ENCODE measurements around the gene TAS2R31. TPM values are rescaled to one million over a fixed set of nuclear protein-coding genes. Genes with fewer than 3 reads are reported as not detected.
"Not testable (repeated sequence)": the region's sequence is repeated elsewhere in the genome, so short reads cannot be mapped to it uniquely, and the experiment has no call there.

TAS2R31 gene
- total RNA-seq, 1 donor from 2014 or later, result 13.2 TPM

DNA sequence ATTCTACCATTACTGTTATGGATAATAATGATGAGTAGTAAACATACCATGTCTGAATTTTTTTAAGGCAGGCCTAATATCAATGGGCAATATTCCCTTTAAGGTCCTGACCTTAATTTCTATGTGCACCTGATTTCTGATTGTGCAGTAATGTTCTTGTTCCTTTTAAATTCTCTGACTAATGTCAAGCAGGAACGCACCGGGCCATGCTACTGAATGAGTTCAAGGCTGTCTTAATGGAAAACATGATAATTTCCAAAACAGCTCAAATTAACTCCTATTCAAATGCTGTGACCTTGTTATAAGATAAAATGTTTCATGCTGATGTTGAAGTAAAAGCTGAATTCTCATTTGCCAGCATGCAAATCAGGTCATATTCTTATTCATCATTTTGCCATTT lies 24.1 kb upstream of the TAS2R31 start:
- Histone ChIP-seq H2AFZ (replicated peaks) (no peak overlapping the region), H3K27me3 (no peaks in the 10 kb centered on the region), H3K9me3 (ENCODE audit: low read depth) (peaks cover 13% of the 10 kb centered on the region), H3K79me2 (ENCODE audit: low read depth) (peaks cover 29% of the 10 kb centered on the region), H3K4me1 (no peaks in the 10 kb centered on the region), H3K9ac (no peak overlapping the region), H3F3A (ENCODE audit: low read depth) (no peaks in the 10 kb centered on the region), H3K27ac (no peak overlapping the region), H4K20me1 (ENCODE audit: low read depth) (peaks cover 6% of the 10 kb centered on the region), H3K36me3 (peaks cover 10% of the 10 kb centered on the region), H3K4me2 (no peak overlapping the region), H3K4me3 (no peak overlapping the region)
- DNase-seq (ENCODE audit: low spot score), result no peak
- Mint-ChIP-seq H3K4me1 (no peaks in the 10 kb centered on the region), H3K9me3 (peaks cover 23% of the 10 kb centered on the region), H3K36me3 (peaks cover 19% of the 10 kb centered on the region), H3K27ac (no peak overlapping the region), H3K4me3 (no peak overlapping the region), H3K27me3 (ENCODE audit: insufficient read depth, low read depth) (peaks cover 3% of the 10 kb centered on the region)
- TF ChIP-seq EZH2 (IDR thresholded peaks at IDR 0.05), result no peak

DNA sequence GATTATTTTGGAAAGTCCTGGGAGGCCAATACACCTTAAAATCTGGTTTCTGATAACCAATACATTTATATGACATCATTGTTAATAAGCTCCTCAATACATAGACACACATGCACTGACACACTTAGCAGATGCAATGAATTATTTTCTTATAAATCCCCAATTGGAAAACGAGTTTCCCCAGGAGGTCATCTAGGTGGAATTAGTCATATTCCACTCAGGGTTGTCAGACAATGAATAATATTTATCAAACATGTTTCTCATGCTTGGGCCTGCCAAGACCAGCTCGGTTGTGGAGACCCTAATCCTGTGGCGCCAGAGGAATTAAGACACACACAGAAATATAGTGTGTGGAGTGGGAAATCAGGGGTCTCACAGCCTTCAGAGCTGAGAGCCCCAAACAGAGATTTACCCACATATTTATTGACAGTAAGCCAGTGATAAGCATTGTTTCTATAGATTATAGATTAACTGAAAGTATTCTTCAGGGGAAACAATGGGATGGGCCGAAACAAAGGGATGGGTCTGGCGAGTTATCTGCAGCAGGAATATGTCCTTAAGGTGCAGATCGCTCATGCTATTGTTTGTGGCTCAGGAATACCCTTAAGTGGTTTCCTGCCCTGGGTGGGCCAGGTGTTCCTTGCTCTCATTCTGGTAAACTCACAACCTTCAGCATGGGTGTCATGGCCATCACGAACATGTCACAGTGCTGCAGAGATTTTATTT lies 18.8 kb upstream of the TAS2R31 start:
- H3K4me3 ChIP-seq; H4K20me1 ChIP-seq (ENCODE audit: low read depth); H3K4me2 ChIP-seq; H3K9ac ChIP-seq; H3K4me1 Mint-ChIP-seq; H3K4me1 ChIP-seq; DNase-seq (ENCODE audit: low spot score); H2AFZ ChIP-seq (replicated peaks); H3K27ac Mint-ChIP-seq; H3K4me3 Mint-ChIP-seq; H3K27ac ChIP-seq; H3F3A ChIP-seq (ENCODE audit: low read depth); H3K27me3 Mint-ChIP-seq (ENCODE audit: insufficient read depth, low read depth); H3K27me3 ChIP-seq: not testable (repeated sequence)
- H3K9me3 Mint-ChIP-seq, result peaks cover 23% of the 10 kb centered on the region
- H3K79me2 ChIP-seq (ENCODE audit: low read depth), result peaks cover 45% of the 10 kb centered on the region
- peaks cover 48% of the 10 kb centered on the region for H3K36me3 Mint-ChIP-seq
- H3K9me3 ChIP-seq (ENCODE audit: low read depth), result peaks cover 17% of the 10 kb centered on the region
- H3K36me3 ChIP-seq, result peaks cover 23% of the 10 kb centered on the region

GRCh38 chr12:11041366-11041765 lies 10.2 kb upstream of the TAS2R31 start:
- not testable (repeated sequence) for H3K4me1 ChIP-seq; DNase-seq (ENCODE audit: low spot score); H3K9ac ChIP-seq; H3K9me3 ChIP-seq (ENCODE audit: low read depth); H3K4me3 ChIP-seq; H2AFZ ChIP-seq (replicated peaks); H4K20me1 ChIP-seq (ENCODE audit: low read depth); H3K27me3 Mint-ChIP-seq (ENCODE audit: insufficient read depth, low read depth); H3K4me1 Mint-ChIP-seq; H3K27ac Mint-ChIP-seq; H3K27ac ChIP-seq; H3K4me2 ChIP-seq; H3K4me3 Mint-ChIP-seq; H3K27me3 ChIP-seq; H3F3A ChIP-seq (ENCODE audit: low read depth)
- Mint-ChIP-seq H3K9me3 (peaks cover 31% of the 10 kb centered on the region), H3K36me3 (peaks cover 52% of the 10 kb centered on the region)
- Histone ChIP-seq H3K79me2 (ENCODE audit: low read depth) (peaks cover 41% of the 10 kb centered on the region), H3K36me3 (peaks cover 17% of the 10 kb centered on the region)

- Histone ChIP-seq H3K79me2 (ENCODE audit: low read depth) (peaks cover 38% of the 10 kb centered on the region), H4K20me1 (ENCODE audit: low read depth) (no peaks in the 10 kb centered on the region), H3K4me2 (no peak overlapping the region), H3K27ac (no peak overlapping the region), H3K4me3 (no peak overlapping the region), H3K9me3 (ENCODE audit: low read depth) (no peaks in the 10 kb centered on the region), H3K27me3 (no peaks in the 10 kb centered on the region), H3K36me3 (peaks cover 8% of the 10 kb centered on the region), H3K4me1 (no peaks in the 10 kb centered on the region), H3K9ac (no peak overlapping the region), H2AFZ (replicated peaks) (no peak overlapping the region), H3F3A (ENCODE audit: low read depth) (no peaks in the 10 kb centered on the region)
- Mint-ChIP-seq H3K9me3 (peaks cover 33% of the 10 kb centered on the region), H3K4me3 (no peak overlapping the region), H3K27ac (no peak overlapping the region), H3K36me3 (peaks cover 54% of the 10 kb centered on the region), H3K27me3 (ENCODE audit: insufficient read depth, low read depth) (no peaks in the 10 kb centered on the region), H3K4me1 (no peaks in the 10 kb centered on the region)
- DNase-seq (ENCODE audit: low spot score), result no peak
- TF ChIP-seq EZH2 (IDR thresholded peaks at IDR 0.05) (no peak), EZH2phosphoT487 (IDR thresholded peaks at IDR 0.05) (no peak)
- TF ChIP-seq, protein P1, sequence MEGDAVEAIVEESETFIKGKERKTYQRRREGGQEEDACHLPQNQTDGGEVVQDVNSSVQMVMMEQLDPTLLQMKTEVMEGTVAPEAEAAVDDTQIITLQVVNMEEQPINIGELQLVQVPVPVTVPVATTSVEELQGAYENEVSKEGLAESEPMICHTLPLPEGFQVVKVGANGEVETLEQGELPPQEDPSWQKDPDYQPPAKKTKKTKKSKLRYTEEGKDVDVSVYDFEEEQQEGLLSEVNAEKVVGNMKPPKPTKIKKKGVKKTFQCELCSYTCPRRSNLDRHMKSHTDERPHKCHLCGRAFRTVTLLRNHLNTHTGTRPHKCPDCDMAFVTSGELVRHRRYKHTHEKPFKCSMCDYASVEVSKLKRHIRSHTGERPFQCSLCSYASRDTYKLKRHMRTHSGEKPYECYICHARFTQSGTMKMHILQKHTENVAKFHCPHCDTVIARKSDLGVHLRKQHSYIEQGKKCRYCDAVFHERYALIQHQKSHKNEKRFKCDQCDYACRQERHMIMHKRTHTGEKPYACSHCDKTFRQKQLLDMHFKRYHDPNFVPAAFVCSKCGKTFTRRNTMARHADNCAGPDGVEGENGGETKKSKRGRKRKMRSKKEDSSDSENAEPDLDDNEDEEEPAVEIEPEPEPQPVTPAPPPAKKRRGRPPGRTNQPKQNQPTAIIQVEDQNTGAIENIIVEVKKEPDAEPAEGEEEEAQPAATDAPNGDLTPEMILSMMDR (IDR thresholded peaks at IDR 0.05), result no peak
These were observed 9.0 kb upstream of the TAS2R31 start for GRCh38 chr12:11040162-11040561.

DNA sequence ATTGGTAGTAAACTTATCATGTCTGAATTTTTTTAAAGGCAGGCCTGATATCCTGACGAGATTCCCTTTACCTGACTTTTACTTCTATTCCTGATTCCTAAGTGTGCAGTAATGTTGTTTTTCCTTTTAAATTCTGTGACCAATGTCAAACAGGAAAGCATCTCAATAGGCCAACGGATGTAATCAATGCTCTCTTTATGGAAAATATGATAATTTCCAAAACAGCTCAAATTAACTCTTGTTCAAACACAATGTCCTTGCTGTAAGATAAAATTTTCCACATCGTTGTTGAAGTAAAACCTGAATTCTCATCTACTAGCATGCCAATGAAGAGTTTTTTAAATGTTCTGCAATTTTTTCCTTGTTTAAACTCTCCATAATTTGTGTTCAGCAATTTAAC lies 8.0 kb upstream of the TAS2R31 start:
- H3K36me3 ChIP-seq, result peaks cover 8% of the 10 kb centered on the region
- no peak for TF ChIP-seq EZH2phosphoT487 (IDR thresholded peaks at IDR 0.05)
- no peak for TF ChIP-seq EZH2 (IDR thresholded peaks at IDR 0.05)
- TF ChIP-seq, protein P1 (IDR thresholded peaks at IDR 0.05), result no peak
- H4K20me1 ChIP-seq (ENCODE audit: low read depth), result no peaks in the 10 kb centered on the region
- no peaks in the 10 kb centered on the region for H3K4me1 Mint-ChIP-seq
- H3K4me3 ChIP-seq, result no peak overlapping the region
- H3K4me2 ChIP-seq, result no peak overlapping the region
- peaks cover 46% of the 10 kb centered on the region for H3K36me3 Mint-ChIP-seq
- peaks cover 38% of the 10 kb centered on the region for H3K79me2 ChIP-seq (ENCODE audit: low read depth)
- H3K27me3 ChIP-seq, result no peaks in the 10 kb centered on the region
- H3K9me3 ChIP-seq (ENCODE audit: low read depth), result no peaks in the 10 kb centered on the region
- H2AFZ ChIP-seq (replicated peaks), result no peak overlapping the region
- no peaks in the 10 kb centered on the region for H3K4me1 ChIP-seq
- no peaks in the 10 kb centered on the region for H3K27me3 Mint-ChIP-seq (ENCODE audit: insufficient read depth, low read depth)
- H3K27ac ChIP-seq, result no peak overlapping the region
- H3K27ac Mint-ChIP-seq, result no peak overlapping the region
- DNase-seq (ENCODE audit: low spot score), result no peak
- H3F3A ChIP-seq (ENCODE audit: low read depth), result no peaks in the 10 kb centered on the region
- H3K9ac ChIP-seq, result no peak overlapping the region
- peaks cover 32% of the 10 kb centered on the region for H3K9me3 Mint-ChIP-seq
- H3K4me3 Mint-ChIP-seq, result no peak overlapping the region

GRCh38 chr12:11033959-11034358 lies 2.8 kb upstream of the TAS2R31 start:
- not testable (repeated sequence) for DNase-seq (ENCODE audit: low spot score); H2AFZ ChIP-seq (replicated peaks); H3K27ac Mint-ChIP-seq; H3K4me3 Mint-ChIP-seq; H4K20me1 ChIP-seq (ENCODE audit: low read depth); H3K4me1 ChIP-seq; H3K4me1 Mint-ChIP-seq; H3F3A ChIP-seq (ENCODE audit: low read depth); H3K9me3 ChIP-seq (ENCODE audit: low read depth); H3K27me3 ChIP-seq; H3K27me3 Mint-ChIP-seq (ENCODE audit: insufficient read depth, low read depth); H3K4me3 ChIP-seq; H3K79me2 ChIP-seq (ENCODE audit: low read depth); H3K27ac ChIP-seq; H3K4me2 ChIP-seq; H3K9me3 Mint-ChIP-seq; H3K9ac ChIP-seq; H3K36me3 ChIP-seq
- H3K36me3 Mint-ChIP-seq, result peaks cover 36% of the 10 kb centered on the region

Data from neural progenitor cell (in vitro differentiated cells).